K562 (cell line): ENCODE results near the gene SPRR2E. TPM values are rescaled to one million over a fixed set of nuclear protein-coding genes. Genes with fewer than 3 reads are reported as not detected.
A peak's percentile ranks its signal among the peaks of the same experiment; 100 is the strongest.

ENCODE experiments used
- BCL6 ChIP-seq: fragments of 250-450 bp; sonication (Bioruptor Pico); IDR thresholded peaks from 2 replicates; pipeline ENCODE4 v1.4.0; 2020
- CBX2 ChIP-seq: fragments of 200-600 bp; sonication (generic); IDR thresholded peaks from one replicate; pipeline ENCODE4 v1.6.1; 2012; ENCODE audit warnings: mild to moderate bottlenecking, low read length, inconsistent platforms; ENCODE audit not compliant: insufficient read depth, poor library complexity, severe bottlenecking
- EHMT2 ChIP-seq: fragments of 450-650 bp; IDR thresholded peaks from 2 replicates; pipeline ENCODE4 v1.6.1; 2018; ENCODE audit warnings: antibody characterized with exemption
- FOXA1 ChIP-seq: fragments of 450-650 bp; IDR thresholded peaks from 2 replicates; pipeline ENCODE4 v1.6.1; 2016; ENCODE audit warnings: mild to moderate bottlenecking, borderline replicate concordance
- GTF2F1 ChIP-seq: IDR thresholded peaks from 2 replicates; pipeline ENCODE4 v1.6.1; 2011; ENCODE audit warnings: low read depth, low read length, improper control_type of control experiment
- HDAC2 ChIP-seq: fragments of 450-650 bp; IDR thresholded peaks from 2 replicates; pipeline ENCODE4 v1.6.1; 2016; ENCODE audit warnings: mild to moderate bottlenecking
- KDM1A ChIP-seq, 2 experiments: fragments of 450-650 bp; IDR thresholded peaks; 2 replicates each; pipeline ENCODE4 v1.6.1; 2016; ENCODE audit warnings: mild to moderate bottlenecking in 2 of 2
- KLF13 ChIP-seq: fragments of 450-650 bp; IDR thresholded peaks from 2 replicates; pipeline ENCODE4 v1.6.1; 2016; ENCODE audit warnings: missing genetic modification characterization, low read depth, mild to moderate bottlenecking, missing compliant biosample characterization, moderate library complexity, borderline replicate concordance
- TAF7 ChIP-seq: fragments of 450-650 bp; IDR thresholded peaks from 2 replicates; pipeline ENCODE4 v1.6.1; 2016; ENCODE audit warnings: missing genetic modification characterization, missing compliant biosample characterization
- ZNF12 ChIP-seq: sonication (generic); formaldehyde crosslinking; IDR thresholded peaks from 2 replicates; pipeline ENCODE4 v1.4.0; 2020; ENCODE audit warnings: mild to moderate bottlenecking, missing genetic modification reagents
- polyA plus RNA-seq, 8 experiments: library from polyadenylated mRNA; depleted of rRNA in 4 of 8; stranded (reverse) in 5 of 8; unstranded in 3 of 8; fragments of >200 nt; fragmentation: Nextera tagmentation in 2 of 8; fragmentation: Illumina TruSeq in 1 of 8; extraction: Ambion mirVana in 2 of 8; extraction: Trizol in 1 of 8; gene quantifications; 2 replicates each; pipeline versions ENCODE4 v1.2.1 to v1.2.3, GENCODE V29; 2011 to 2014; ENCODE audit warnings: inconsistent platforms in 1 of 8, missing spikeins in 1 of 8
- total RNA-seq, 7 experiments: library from RNA; depleted of rRNA in 6 of 7; stranded (reverse); fragments of >200 nt in 6 of 7; fragmentation: Illumina TruSeq in 2 of 7; extraction: Trizol in 2 of 7; gene quantifications; 2 replicates each; pipeline versions ENCODE4 v1.2.1 to v1.2.3, GENCODE V29; 2011 to 2021; ENCODE audit warnings: low replicate concordance in 1 of 7
- TF ChIP-seq, protein P1 (sequence below), 2 experiments: fragments of 200-800 bp in 1 of 2; sonication (Bioruptor generic) in 1 of 2; sonication (generic) in 1 of 2; formaldehyde crosslinking in 1 of 2; IDR thresholded peaks in 1 of 2; conservative IDR thresholded peaks in 1 of 2; 2 replicates each; pipeline versions ENCODE4 v1.5.0 to v1.6.1; 2016 to 2020; ENCODE audit warnings: missing compliant biosample characterization in 1 of 2, missing genetic modification characterization in 1 of 2, missing genetic modification reagents in 1 of 2
- TF ChIP-seq, protein P2 (sequence below): fragments of 450-650 bp; formaldehyde crosslinking; IDR thresholded peaks from 2 replicates; pipeline ENCODE4 v1.4.0; 2022; ENCODE audit warnings: missing genetic modification characterization
- TF ChIP-seq, protein P3 (sequence below), 2 experiments: IDR thresholded peaks; 2 replicates each; pipeline ENCODE4 v1.6.1; 2011; ENCODE audit warnings: borderline replicate concordance in 1 of 2, control low read depth in 1 of 2, low read depth in 1 of 2, low read length in 1 of 2, mild to moderate bottlenecking in 1 of 2, mixed read lengths in 1 of 2, moderate library complexity in 1 of 2; ENCODE audit not compliant: insufficient read depth in 1 of 2, insufficient read length in 1 of 2, poor library complexity in 1 of 2, severe bottlenecking in 1 of 2; ENCODE audit errors: extremely low read depth in 1 of 2

Gene SPRR2E
- total and polyA plus RNA-seq, 9 of the 15 experiments (the other 6 are each of a cell fraction or from before 2014, with no cell fraction given): not detected

DNA sequence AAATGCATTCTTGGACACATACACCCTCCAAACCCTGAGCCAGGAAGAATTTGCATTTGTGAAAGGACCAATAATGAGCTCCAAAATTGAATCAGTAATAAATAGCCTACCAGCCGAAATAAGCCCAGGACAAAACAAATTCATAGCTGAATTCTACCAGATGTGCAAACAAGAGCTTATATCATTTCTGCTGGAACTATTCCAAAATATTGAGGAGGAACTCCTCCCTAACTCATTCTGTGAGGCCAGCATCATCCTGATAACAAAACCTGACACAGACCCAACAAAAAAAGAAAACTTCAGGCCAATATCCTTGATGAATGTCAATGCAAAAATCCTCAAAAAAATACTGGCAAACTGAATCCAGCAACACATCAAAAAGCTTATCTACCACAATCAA is 6.7 kb downstream of the SPRR2E start (continued):
- TF ChIP-seq, protein P1, sequence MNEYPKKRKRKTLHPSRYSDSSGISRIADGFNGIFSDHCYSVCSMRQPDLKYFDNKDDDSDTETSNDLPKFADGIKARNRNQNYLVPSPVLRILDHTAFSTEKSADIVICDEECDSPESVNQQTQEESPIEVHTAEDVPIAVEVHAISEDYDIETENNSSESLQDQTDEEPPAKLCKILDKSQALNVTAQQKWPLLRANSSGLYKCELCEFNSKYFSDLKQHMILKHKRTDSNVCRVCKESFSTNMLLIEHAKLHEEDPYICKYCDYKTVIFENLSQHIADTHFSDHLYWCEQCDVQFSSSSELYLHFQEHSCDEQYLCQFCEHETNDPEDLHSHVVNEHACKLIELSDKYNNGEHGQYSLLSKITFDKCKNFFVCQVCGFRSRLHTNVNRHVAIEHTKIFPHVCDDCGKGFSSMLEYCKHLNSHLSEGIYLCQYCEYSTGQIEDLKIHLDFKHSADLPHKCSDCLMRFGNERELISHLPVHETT (CRISPR knock-in tag; conservative IDR thresholded peaks at IDR 0.05 in 1 of 2, IDR thresholded peaks at IDR 0.05 in 1 of 2): no peak
- TF ChIP-seq KDM1A (IDR thresholded peaks at IDR 0.05) (peak; percentile 45 to 47; a peak in 3 of 4 replicates), KLF13 (tag) (no peak), EHMT2 (peak; percentile 36; the same call in 1 of the 2 replicates), GTF2F1 (no peak), HDAC2 (no peak), ZNF12 (CRISPR knock-in tag) (no peak), BCL6 (CRISPR knock-in tag) (no peak), TAF7 (tag) (no peak), CBX2 (no peak), FOXA1 (no peak)
- TF ChIP-seq, protein P2, sequence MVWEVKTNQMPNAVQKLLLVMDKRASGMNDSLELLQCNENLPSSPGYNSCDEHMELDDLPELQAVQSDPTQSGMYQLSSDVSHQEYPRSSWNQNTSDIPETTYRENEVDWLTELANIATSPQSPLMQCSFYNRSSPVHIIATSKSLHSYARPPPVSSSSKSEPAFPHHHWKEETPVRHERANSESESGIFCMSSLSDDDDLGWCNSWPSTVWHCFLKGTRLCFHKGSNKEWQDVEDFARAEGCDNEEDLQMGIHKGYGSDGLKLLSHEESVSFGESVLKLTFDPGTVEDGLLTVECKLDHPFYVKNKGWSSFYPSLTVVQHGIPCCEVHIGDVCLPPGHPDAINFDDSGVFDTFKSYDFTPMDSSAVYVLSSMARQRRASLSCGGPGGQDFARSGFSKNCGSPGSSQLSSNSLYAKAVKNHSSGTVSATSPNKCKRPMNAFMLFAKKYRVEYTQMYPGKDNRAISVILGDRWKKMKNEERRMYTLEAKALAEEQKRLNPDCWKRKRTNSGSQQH (CRISPR knock-in tag): no peak
- TF ChIP-seq, protein P3, sequence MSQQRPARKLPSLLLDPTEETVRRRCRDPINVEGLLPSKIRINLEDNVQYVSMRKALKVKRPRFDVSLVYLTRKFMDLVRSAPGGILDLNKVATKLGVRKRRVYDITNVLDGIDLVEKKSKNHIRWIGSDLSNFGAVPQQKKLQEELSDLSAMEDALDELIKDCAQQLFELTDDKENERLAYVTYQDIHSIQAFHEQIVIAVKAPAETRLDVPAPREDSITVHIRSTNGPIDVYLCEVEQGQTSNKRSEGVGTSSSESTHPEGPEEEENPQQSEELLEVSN (IDR thresholded peaks at IDR 0.05; ENCODE audit: borderline replicate concordance in 1 of 2, extremely low read depth in 1 of 2, insufficient read depth in 1 of 2, insufficient read length in 1 of 2, low read depth in 1 of 2, low read length in 1 of 2, poor library complexity in 1 of 2, severe bottlenecking in 1 of 2): no peak
